Muscle of arm (tissue), 12 donors: ENCODE measurements around the gene SNX9. TPM values are rescaled to one million over a fixed set of nuclear protein-coding genes. Genes with fewer than 3 reads are reported as not detected.
A peak's percentile ranks its signal among the peaks of the same experiment; 100 is the strongest.
"Not testable (repeated sequence)": the region's sequence is repeated elsewhere in the genome, so short reads cannot be mapped to it uniquely, and the experiment has no call there.

Experiments
- DNase-seq: peaks from one replicate; pipeline ENCODE4 v3.0.0-alpha.2; 2013
- polyA plus RNA-seq, 12 donors: library from polyadenylated mRNA; unstranded; fragments of 120-200 nt; gene quantifications; one replicate each; pipeline ENCODE4 v1.2.1, GENCODE V29; 2013; ENCODE audit not compliant: insufficient read length in 12 of 12

SNX9 gene
- polyA plus RNA-seq, 12 donors = 18.6 to 33.8 (median 26.3) TPM; not detected in 1

DNA sequence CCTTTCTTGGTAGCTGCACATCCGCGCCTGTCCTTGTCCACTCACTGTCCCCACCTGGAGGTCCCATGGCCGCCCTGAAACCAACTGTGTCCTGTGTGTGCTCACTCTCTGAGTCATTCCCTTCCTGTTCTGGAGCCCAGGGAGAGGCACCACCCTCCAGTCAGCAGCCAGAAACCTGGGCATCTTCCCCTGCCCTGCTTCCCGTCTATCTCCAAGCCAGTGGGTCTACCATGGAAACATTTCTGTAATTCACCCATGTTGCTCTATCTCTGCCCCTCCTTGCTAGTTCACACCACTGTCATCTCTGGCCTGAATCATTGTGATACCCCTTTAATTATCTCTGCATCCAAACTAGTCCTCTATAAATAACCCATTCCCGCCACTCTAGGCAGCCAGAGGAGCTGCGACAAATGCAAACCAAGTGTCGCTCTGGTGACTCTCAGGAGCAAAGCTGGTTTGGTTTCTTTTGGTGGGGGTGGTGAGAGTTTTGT lies 129.9 kb downstream of the SNX9 start:
- DNase-seq = no peak

DNA sequence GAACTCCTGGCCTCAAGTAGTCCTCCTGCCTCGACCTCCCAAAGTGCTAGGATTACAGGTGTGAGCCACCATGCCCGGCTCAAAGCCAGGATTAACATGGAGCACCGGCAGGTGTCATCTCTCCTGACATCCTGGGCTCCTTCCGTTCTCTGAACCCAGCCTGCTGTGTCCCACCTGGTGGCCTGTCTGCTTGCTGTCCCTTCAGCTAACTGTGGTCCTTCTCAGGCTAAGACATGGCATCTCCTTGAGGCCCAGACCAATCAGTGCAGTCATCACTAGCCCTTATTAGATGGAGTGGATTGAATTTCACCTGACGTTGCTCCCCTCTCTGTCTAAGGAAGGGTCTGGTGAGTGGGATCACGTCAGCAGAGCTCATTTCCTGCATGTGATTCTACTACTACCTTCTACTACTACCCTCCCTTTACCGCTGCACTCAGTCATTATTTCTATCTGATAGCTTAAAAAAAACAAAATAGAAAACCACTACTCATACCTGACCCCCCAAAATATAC lies 130.6 kb downstream of the SNX9 start:
- no peak for DNase-seq

GRCh38 chr6:157954150-157955117 lies 131.4 kb downstream of the SNX9 start:
- peak; percentile 45 for DNase-seq

- no peak for DNase-seq
Observed at GRCh38 chr6:157955675-157956074, 132.6 kb downstream of the SNX9 start.

- no peak for DNase-seq
Observed at GRCh38 chr6:157956171-157956730, 133.2 kb downstream of the SNX9 start.

GRCh38 chr6:157959451-157960227 lies 136.6 kb downstream of the SNX9 start:
- DNase-seq = no peak

- no peak for DNase-seq
Observed at GRCh38 chr6:157961153-157961831, 138.2 kb downstream of the SNX9 start.

- DNase-seq = no peak
Observed at GRCh38 chr6:157961832-157962575, 139.0 kb downstream of the SNX9 start.

DNA sequence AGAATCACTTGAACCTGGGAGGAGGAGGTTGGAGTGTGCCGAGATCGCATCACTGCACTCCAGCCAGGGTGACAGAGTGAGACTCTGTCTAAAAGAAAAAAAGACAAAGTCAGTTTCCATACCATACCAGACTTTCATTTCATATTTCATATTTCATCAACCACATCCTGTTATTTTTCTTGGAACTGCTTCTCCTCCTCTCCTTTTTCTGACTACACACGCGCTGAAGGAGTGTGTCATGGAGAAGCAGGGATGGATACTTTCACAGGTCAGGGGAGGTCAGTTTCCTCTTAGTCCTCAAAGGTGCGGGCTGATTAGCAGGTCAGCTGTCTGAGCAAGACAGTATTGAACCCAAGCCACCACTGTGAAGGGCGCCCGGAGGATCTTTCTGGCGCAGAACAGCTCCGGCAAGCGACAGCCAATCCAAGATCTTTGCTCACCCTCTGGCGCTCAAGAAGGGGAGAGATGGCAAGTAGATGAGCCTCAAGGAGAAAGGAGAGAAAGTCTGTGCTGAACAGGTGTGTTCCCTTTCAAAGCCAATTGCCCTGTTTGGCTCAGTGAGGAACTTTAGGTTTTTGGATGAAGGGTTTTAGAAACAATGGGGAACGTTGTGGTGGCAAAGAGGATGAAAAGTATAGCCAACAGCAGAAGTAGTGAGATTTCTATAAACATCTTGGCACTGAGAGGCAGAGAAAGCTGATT lies 139.7 kb downstream of the SNX9 start:
- DNase-seq = no peak

GRCh38 chr6:157964100-157964499 lies 141.1 kb downstream of the SNX9 start:
- no peak for DNase-seq

DNA sequence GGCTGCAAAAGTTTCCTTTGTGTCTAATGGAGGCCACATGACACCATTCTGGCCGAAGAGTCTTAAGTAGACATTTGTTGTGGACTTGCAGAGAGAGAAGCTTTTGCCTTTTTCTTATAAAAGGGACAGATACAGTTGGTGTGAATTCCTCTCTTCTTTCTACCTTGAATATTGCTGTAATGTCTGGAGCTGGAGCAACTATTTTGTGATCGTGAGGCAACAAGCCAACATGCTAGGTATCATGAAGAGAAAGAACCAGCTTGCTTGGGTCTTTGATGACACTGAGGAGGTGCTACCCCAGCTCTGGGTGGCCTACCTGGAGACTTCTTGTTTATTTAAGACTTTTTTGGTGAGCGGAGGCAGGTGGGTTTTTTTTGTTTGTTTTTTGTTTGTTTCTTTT lies 142.3 kb downstream of the SNX9 start:
- no peak for DNase-seq

GRCh38 chr6:157966589-157966977 lies 143.5 kb downstream of the SNX9 start:
- DNase-seq = no peak

DNA sequence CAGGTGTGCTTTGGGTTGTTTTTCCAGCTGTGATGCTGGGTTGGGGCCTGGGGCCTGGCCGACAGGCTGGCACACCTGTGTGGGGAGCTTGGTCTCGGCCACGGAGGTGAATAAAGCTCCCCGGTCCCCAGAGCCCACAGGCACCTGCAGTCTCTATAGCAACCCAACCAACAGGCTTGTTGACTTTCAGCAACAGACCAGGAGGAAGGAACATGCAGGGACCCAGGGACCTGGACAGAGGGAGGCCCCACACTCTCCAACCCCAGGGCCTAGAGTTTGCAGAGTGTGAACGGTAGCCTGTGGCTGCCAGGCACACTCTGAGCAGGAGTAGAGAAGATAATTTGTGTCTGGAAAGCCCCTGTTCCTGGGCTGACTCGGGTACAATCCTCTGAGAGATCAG lies 144.0 kb downstream of the SNX9 start:
- no peak for DNase-seq

GRCh38 chr6:157967486-157967885 lies 144.4 kb downstream of the SNX9 start:
- DNase-seq = no peak

DNA sequence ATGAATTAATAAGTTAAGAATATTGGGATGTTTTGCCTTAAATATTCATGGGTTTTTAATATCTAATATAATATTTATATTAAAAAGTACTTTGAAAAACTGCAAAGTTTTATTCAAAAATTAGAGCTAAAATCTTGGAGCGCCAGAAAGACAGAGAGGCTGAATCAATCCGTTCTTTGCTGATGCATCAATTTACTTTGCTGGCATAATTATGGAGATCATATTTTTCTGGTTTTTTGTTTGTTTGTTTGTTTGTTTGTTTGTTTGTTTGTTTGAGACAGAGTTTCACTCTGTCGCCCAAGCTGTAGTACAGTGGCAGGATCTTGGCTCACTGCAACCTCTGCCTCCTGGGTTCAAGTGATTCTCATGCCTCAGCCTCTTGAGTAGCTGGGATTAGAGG lies 149.1 kb downstream of the SNX9 start:
- DNase-seq = not testable (repeated sequence)

- no peak for DNase-seq
Observed at GRCh38 chr6:157974341-157974894, 151.4 kb downstream of the SNX9 start.

- DNase-seq = no peak
Observed at GRCh38 chr6:157974967-157975366, 151.9 kb downstream of the SNX9 start.

DNA sequence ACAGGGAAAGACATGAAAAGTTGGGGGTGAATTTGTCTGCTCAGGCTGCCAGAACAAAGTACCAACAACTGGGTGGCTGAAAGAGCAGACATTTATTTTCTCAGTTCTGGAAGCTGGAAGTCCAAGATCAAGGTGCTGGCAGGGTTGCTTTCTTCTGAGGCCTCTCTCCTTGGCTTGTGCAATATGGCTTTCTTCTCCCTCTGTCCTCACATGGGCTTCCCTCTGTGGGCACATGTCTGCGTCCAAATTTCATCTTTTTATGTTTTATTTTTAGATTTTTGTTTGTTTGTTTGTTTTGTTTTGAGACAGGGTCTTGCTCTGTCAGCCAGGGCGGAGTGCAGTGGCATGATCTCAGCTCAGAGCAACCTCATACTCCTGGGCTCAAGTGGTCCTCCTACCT lies 152.4 kb downstream of the SNX9 start:
- no peak for DNase-seq

GRCh38 chr6:157976345-157977175 lies 153.5 kb downstream of the SNX9 start:
- DNase-seq = no peak
